SK-N-SH (cell line): Measurements from ENCODE around the gene CPNE1.

Experiments used
- NFIC ChIP-seq: IDR thresholded peaks from 2 replicates; pipeline ENCODE4 v1.4.0; 2012; ENCODE audit warnings: borderline replicate concordance
- SMC3 ChIP-seq: IDR thresholded peaks from 2 replicates; pipeline ENCODE4 v1.6.1; 2012; ENCODE audit warnings: low read depth, low read length, improper control_type of control experiment
- TF ChIP-seq, protein P1 (sequence below): fragments of 200-600 bp; sonication (generic); IDR thresholded peaks from 2 replicates; pipeline ENCODE4 v1.6.1; 2017; ENCODE audit warnings: antibody characterized with exemption, mild to moderate bottlenecking, moderate library complexity

DNA sequence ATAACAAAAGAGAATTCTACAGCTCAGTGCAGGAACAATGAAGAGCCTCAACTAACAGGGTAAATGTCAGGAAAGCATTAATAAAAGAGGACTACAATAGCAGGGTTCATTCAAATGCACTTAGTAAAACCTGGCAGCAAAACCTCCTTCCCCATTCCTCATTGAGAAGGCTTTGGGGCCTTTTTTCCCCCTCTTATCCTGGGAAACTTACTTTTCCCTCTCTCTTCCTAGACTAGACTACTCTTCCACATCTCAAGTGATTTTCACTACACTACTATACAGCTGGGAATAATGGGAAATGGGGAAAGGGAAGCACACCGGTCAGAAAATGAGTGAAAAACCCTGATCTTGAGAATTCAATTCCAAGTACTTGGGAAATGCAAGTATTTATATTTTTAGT is 44.6 kb upstream of the CPNE1 start:
- no peak for TF ChIP-seq SMC3
- TF ChIP-seq, protein P1, sequence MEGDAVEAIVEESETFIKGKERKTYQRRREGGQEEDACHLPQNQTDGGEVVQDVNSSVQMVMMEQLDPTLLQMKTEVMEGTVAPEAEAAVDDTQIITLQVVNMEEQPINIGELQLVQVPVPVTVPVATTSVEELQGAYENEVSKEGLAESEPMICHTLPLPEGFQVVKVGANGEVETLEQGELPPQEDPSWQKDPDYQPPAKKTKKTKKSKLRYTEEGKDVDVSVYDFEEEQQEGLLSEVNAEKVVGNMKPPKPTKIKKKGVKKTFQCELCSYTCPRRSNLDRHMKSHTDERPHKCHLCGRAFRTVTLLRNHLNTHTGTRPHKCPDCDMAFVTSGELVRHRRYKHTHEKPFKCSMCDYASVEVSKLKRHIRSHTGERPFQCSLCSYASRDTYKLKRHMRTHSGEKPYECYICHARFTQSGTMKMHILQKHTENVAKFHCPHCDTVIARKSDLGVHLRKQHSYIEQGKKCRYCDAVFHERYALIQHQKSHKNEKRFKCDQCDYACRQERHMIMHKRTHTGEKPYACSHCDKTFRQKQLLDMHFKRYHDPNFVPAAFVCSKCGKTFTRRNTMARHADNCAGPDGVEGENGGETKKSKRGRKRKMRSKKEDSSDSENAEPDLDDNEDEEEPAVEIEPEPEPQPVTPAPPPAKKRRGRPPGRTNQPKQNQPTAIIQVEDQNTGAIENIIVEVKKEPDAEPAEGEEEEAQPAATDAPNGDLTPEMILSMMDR: no peak
- no peak for TF ChIP-seq NFIC
